GM18517 (cell line): ENCODE results near the gene PNKP.
A peak's percentile ranks its signal among the peaks of the same experiment; 100 is the strongest.

ENCODE experiments used
- ATAC-seq: cut with Tn5 transposase; IDR thresholded peaks from one replicate; pipeline ENCODE4 v1.9.1; 2021; ENCODE audit warnings: mild to moderate bottlenecking, moderate library complexity; ENCODE audit not compliant: unreplicated experiment

Gene PNKP

DNA sequence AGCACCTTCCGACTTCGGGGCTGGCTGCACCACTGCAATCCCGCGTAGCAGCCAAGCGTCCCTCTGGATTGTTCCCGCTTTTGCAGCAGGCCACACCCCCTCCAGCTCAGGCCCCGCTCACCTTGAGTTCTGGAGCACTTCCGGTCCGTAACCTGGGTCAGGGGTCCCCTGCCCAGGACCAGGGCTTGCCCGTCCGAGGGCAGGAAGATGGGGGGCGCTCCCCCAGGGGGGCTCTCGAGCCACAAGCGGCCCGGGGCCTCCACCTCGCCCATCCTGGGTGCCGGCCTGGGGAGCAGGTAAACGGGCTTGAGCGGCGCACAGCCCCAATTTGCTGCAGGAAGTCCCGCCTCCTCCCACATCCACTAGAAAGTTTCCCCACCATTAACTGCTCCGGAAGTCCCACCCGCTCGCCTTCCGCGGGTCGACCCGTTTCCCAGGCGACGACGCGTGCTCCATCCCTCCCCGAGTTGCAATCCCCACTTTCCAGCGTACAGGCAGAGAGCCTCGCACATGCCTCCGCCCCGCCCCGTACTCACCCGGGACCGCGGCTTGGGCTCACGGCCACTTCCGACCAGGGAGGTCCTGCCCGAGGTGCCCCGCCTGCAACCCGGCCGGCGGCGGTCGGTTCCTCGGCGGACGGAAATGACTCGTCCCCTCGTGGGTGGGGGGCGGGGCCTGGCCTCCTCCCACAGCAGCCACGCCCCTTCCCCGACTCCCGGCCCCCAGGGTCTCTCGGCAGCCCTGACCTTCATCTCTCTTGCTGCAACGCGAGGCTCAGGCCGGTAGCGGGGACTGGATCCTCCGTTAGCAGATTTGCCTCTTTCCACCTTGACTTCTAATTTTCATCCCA, at the start of gene PNKP:
TSS of gene PNKP (minus strand) at position 644 of the 850 bp plus-strand sequence. CDS start at position 272, 372 bp downstream.
- peak; percentile 39 for ATAC-seq

- ATAC-seq: no peak
Observed at GRCh38 chr19:49915271-49915670, 47.9 kb upstream of the PNKP start.

- no peak for ATAC-seq
Observed at GRCh38 chr19:49913720-49914119, 46.3 kb upstream of the PNKP start.

DNA sequence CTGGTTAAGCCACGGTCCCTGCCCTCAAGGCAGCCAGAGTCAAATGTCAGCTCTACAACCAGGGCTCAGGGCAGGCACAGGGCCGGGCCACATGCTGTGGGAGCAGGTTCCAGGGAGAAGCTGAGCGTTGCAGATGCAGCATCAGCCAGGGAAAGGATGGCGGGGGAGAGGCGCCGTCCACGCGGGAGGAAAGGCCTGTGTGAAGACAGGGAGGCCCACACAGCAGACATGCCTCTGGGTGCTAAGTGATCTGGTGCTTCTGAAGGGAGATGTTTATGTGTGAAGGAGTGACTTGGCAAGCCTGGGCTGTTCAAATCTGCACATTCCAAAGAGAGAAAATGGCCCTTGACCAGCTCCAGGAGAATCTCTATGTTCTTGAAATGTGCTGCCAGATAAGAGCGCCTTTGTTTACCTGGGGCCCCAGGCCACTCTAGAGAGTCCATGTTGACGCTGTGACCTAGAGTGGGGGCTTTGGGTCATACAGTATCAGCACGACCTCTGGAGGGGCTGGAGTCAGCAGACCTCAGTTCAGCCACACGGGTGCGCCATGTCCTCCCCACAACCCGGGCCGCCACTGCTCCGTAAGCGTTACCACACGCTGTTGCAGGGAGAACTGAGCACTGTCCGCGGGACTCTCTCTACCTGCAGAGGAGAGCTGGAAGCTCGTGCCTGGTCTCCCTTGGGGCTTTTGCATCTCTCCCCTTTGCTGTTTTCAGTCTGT, 45.7 kb upstream of the PNKP start:
- no peak for ATAC-seq

DNA sequence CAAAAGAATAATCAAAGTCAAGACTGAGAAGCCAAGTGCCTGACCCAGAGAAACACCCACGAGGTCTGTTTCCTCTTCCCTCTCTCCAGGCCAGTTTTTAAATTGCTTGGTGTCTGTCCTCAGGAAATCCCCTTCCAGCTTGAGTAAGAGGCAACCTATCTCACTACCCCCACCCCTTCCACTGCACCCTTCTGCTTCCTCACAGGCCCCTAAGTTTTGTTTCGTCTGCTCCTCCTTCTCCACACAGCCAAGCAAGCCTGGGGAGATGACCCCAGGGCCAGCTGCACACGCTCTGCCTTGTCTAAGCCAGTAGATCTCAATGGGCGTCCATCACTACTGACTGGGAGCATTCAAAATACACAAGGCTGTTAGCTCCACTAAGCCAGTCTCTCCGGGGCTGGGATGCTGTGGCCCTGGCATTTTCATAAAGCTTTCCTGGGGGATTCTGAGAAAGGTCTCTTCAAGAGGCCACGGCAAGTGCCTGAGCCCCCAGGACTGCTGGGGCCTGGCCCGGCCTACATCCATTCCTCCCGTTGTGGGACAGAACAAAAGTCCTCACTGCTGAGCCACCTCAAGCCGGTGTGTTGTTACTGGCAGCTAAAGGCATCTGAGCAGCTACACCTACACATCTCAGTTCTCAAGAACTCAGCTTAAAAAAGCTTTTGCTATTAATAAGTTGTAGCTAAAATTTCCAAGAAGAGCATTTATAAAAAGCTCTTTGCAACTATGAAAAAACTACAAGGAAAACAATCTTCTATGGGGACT, 44.2 kb upstream of the PNKP start:
- ATAC-seq: no peak

GRCh38 chr19:49910179-49910578, 42.8 kb upstream of the PNKP start:
- ATAC-seq: no peak

GRCh38 chr19:49908480-49909420, 41.4 kb upstream of the PNKP start:
- no peak for ATAC-seq

DNA sequence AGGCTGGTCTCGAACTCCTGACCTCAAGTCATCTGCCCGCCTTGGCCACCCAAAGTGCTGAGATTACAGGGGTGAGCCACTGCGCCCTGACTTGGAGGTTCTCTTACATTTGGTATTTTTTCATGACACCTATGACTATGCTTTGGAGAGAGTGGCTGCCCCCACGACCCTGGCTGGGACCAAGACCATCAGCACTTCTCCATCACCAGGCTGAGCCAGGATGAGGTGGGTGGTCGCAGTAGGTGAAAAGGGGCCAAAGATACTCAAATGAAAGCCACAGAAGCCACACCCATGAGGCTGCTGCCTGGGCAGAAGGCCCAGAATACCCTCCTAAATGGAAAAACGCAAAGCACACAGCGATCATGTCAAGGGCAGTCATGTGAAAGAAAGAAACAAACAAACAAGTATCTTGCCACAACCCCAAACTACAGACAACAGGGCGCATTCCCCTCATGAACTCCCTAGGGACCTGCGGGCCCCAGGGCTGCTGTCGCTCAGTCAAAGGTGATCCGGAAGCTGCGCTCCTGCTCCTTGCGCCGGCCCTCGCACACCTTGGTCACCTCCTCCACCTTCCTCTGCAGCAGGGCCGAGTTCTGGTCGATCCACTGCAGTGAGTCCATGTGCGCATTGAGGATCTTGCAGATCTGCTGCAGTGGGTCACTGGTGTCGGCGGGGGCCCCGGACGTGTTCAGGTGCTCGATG, 40.5 kb upstream of the PNKP start:
- no peak for ATAC-seq

- ATAC-seq: no peak
Observed at GRCh38 chr19:49906879-49907564, 39.6 kb upstream of the PNKP start.

- ATAC-seq: no peak
Observed at GRCh38 chr19:49904136-49904535, 36.8 kb upstream of the PNKP start.

DNA sequence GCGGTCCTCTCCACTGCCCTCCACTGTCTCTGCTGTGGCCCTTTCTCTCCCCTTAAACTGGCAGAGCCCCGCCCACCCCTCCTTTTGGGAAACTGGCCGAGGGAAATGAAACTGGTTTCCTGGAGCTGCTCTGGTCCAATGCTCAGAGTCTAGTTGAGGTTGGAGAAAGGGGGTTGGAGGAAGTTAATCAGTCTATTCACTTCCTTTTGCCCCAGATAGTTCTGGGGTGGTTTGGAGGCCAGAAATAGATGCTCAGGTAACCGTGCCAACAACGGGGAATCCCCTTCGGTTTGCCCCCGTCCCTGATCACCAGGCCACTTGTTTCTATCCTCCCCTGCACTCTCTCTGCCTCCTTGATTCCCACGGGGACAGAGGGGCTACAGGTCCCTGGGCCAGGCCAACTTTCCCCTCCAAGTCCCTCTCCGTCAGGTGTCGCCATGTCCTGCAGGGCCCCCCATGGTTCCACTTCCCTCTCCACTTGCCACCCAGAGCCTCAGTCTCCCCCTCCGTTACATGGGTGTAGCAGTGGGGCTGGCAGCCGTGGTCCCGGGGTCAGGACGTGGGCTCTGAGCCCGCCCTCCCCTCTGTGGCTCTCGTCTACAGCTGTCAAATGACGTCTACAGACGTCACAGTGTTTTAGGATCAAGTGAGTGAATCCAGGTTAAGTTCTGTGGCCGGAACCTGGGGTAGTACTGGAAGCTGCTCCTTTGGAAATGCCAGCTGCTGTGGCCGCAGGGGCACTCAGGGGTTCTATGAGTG, 29.7 kb upstream of the PNKP start, which contains the start of gene IL4I1:
TSS of gene IL4I1 (minus strand) at position 25 of the 759 bp plus-strand sequence. CDS start 727 bp downstream, outside the sequence.
- ATAC-seq: peak; percentile 58

DNA sequence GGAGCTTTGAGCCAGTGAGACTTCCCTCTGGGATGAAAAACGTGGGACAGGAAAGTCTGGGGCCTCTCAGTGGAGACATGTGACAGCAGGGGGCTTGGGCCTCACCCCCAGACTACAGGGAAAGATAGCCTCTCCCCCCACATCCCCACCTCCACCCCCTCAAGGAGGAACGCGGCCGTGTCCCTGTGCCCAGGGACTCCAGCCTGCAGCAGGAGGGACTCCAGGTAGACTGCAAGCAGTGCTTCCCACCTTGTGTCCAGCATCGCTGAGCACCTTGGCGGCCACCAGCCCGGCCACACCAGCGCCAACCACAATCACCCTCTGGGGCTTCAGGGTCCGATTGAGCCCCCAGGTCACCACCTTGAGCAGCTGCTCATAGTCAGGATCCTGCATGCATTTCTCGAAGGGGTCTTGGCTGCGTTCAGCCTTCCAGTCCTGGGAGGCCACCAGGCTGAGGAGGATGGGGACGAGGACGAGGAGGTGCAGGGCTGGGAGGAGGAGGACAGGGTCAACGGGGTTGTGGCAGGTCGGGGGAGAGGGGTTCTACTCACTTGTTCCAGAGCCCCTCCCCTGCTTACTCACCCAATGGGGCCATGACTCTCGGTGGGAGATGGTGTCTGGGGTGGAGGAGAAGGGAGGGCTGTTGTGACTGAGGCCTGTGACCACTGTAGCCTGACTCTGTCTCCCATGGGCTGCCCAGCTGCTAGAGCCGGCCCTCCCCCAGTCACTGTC, 28.4 kb upstream of the PNKP start:
- ATAC-seq: no peak

GRCh38 chr19:49894879-49895565, 27.6 kb upstream of the PNKP start:
- no peak for ATAC-seq

- no peak for ATAC-seq
Observed at GRCh38 chr19:49894011-49894664, 26.8 kb upstream of the PNKP start.

GRCh38 chr19:49892716-49893115, 25.3 kb upstream of the PNKP start:
- ATAC-seq: no peak

DNA sequence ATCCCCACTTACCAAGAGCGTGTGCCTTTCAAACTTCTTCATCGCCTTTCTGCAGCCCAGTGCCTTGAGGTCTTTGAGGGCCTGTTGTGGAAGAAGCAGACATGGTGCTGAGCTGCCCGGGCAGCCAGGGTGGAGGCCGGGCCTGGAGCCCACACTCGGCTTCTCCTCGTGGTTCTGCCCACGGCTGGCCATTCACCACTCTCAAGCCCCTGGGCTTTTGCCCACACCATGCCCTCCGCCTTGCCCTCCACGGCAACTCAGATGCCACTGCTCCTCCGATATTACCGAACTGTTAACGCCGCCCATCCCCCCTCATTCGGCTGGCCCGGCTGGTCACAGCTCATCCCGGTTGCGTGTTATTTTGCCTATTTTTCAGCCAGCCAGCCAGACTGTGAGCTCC, 24.0 kb upstream of the PNKP start:
- ATAC-seq: no peak
